ENCODE data around the gene CADM1.

CADM1 gene

DNA sequence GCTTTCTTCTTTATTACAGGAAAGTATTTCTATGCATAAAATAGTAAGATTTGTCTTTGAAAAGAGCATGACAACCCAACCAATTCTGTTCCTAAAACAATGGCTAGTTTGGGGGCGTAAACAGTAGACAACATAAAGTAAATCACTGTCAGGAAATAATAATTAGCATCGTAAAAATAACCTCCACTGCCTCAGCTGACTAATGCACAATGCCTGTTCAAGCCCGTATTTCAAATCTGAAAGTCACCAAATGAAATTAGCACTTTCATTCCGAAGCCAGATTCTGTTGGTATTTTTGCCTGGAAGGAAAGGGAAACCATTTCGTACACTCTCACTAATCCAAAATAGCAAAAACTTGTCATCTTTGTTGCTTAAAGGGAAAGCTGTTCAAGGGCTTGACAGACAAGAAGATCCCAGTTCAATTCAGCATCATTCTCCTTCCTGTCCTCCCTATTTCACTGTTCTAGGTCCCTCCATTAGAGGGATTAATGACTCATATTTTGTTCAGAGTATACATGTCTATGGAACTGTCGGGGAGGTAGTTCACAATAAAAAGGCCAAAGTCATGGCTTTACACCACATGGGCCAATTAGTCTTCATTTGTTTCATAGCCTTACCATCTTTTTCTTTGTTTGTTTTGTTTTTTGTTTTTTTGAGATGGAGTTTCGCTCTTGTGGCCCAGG, 154.7 kb downstream of the CADM1 start:
- DNase-seq (ENCODE audit: low spot score): no peak

GRCh38 chr11:115348416-115348815, 155.8 kb downstream of the CADM1 start:
- DNase-seq (ENCODE audit: low spot score): no peak

- DNase-seq (ENCODE audit: low spot score): no peak
These were observed 157.1 kb downstream of the CADM1 start for GRCh38 chr11:115347106-115347505.

DNA sequence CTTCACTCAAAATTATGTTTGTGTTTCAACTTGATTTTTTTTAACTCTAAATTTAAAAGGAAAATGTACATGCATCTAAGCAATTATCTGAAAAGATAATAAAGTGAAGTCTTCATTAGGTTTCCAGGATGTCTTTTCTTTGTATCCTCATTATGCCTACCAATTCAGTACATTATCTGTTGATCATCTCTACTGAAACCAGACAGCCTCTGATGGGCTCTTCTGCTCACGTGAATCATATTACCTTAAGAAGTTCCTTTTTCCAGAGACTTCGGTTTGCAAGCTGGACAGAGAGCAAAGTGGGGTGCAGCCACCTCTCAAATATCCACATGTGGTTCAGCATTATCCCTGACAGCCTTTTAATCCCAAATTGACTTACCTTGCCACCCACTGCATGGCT, 158.4 kb downstream of the CADM1 start:
- no peak for DNase-seq (ENCODE audit: low spot score)

DNA sequence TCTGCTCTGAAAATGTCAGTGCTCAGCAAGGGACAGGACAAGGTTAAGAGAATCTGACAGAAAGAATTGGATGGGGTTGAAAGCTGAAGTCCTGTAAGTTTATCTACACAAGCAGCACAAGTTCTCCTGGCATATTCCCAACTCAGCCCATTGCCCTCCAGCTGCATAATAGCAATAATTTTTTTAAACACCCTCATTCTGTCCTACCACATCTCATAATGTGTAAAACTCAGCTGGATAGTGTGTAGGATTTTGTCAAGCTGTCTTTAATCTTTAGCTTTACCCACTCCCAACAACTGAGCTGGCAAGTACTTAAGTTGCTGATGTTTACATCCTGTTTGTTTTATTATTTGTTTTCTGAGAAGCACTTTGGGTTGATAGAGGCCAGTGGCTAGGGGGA, 158.9 kb downstream of the CADM1 start:
- no peak for DNase-seq (ENCODE audit: low spot score)

- no peak for DNase-seq (ENCODE audit: low spot score)
These were observed 159.4 kb downstream of the CADM1 start for GRCh38 chr11:115344846-115345245.

GRCh38 chr11:115342142-115342541, 162.1 kb downstream of the CADM1 start:
- DNase-seq (ENCODE audit: low spot score): no peak

DNA sequence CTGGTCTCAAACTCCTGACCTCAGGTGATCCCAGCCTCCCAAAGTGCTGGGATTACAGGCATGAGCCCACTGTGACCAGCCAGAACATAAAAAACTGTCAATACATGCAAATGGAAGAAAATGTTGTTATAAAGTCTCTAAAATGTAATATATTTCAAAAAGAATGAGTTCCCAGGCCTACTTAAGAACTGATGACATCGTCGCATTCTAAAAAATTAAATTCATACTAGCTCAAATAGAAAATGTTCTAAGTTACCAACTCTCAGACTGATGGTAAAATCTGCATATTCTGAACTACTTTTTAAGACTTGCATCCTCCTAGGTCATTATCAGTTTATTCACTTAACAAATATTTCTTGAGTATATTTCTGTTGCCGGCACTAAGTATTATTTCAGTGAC, 163.3 kb downstream of the CADM1 start:
- DNase-seq (ENCODE audit: low spot score): no peak

- no peak for DNase-seq (ENCODE audit: low spot score)
These were observed 165.7 kb downstream of the CADM1 start for GRCh38 chr11:115338476-115338875.

GRCh38 chr11:115334932-115335788, 169.1 kb downstream of the CADM1 start:
- peak; percentile 37 for DNase-seq (ENCODE audit: low spot score)

GRCh38 chr11:115333949-115334348, 170.3 kb downstream of the CADM1 start:
- no peak for DNase-seq (ENCODE audit: low spot score)

GRCh38 chr11:115333121-115333520, 171.1 kb downstream of the CADM1 start:
- DNase-seq (ENCODE audit: low spot score): no peak

DNA sequence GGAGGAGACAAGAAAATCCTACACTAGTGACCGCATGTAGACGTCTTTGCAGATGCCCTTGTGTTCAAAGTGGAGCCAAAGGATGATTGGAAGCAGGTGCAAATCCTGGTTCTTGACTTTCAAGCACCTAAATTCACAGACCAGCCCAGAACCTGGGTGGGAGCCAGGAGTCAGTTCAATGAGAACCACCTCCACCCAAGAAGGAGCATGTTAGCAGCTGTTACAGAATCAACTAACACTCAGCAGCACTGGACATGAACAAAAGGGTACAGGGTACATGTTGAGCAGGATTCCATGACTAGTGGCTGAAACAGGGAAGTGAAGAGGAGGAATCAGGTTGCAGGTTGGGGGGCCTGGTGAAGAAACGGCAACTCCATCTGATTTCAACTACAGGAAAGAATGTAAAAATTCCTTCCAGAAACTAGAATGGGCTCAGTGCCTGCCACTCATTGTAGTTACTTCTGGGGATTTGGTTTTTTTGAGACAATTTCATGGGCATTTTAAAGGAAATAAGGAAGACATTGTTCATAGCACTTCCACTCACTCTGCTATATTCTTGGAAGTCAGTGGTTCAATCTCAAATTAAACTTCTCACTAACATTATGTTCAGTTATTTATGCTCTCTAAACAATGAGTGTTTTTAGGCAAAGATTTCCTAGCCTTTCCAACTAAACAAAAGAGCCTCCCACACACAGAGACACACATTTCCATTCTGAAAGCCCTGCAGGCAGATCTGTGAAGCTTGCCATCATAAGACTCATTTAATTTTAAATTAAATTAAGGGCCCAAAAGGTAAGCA, 173.3 kb downstream of the CADM1 start:
- no peak for DNase-seq (ENCODE audit: low spot score)

DNA sequence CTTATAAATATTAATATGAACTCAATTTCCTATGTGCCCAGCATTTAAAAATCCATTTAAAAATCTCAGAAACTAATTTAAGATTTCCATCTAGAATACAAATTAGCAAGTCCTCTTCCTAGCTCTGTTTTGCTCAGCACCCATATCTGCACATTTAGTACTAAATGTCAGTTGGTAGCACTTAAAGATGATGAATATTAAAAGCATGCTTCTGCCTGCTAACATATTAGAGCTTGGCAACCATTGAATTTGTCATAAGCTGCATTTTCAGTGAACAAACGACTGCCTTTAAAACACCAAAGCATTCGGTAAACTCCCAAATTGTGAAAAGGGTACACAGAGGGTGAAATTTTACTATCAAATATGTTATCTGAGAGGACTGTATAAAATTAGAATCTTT, 177.7 kb downstream of the CADM1 start:
- DNase-seq (ENCODE audit: low spot score): no peak

DNA sequence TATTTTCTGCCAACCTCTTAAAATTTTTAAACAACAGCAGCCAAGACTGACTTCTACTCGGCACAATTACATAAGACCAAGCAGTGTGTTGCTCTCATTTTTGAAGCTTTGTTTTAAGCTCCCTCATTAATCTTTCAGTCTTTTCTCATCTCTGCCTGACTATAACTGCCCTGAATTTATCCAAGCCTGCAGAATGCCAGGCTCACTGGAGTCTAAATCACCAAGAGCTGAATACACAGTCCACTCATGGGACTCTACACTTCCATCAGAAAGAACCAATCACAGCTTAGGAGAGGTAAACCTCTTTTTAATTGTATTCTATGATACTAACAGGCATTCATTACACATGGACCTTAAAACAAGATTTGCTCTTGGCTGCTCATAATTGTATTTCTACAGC, 178.7 kb downstream of the CADM1 start:
- DNase-seq (ENCODE audit: low spot score): no peak

- DNase-seq (ENCODE audit: low spot score): peak; percentile 63
These were observed 179.4 kb downstream of the CADM1 start for GRCh38 chr11:115324581-115325432.

DNA sequence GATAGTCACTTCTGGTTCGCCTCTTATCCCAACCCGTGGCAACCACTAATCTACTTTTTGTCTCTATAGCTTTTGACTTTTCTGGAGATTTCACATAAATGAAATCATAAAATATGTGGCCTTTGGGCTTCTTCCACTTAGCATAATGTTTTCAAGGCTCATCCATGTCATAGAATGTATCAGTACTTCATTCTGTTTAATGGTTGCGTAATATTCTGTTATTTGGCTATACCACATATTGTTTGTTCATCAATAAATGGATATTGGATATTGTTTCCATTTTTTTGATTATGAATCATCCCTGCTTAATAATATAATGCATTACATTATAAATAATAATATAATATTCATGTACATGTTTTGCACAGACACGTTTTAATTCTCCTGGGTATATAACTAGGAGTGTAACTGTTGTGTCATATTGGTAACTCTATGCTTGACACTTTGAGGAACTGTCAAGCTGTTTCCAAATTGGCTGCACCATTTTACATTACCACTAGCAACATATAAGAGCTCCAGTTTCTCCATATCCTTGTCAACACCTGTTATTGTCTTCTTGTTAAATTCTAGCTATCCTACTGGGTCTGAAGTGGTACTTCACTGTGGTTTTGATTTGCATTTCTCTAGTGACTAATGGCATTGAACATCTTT, 181.5 kb downstream of the CADM1 start:
- DNase-seq (ENCODE audit: low spot score): no peak

DNA sequence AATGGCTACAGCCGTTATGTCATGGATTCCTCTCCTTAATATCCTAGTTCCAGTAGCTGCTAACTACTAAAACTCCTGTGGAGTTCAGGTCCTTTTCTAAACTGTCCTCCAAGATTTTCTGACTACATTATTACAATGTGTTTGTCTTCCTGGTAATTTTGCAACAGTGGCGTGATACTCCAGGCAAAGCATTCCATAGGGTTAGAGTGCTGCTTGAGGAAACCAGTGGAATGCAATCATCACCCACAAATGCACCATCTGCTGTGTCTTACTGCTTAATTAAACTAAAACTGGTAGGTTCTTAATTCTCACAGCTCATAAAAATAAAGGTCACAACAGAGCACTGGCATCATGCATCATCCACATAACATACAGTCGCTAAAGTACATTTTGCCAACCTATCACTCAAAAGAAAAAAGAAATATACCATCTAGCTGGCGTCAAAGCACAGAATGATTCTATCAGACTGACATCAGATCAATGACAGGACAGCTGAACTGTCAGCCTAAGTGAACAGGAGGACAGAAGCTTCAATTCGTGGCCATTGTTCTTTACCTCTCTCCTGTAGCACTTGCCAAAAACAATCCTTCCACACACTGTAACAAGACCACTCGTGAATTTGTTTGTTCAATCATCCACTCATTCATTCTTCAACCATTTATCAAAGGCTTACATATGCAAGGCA, 182.5 kb downstream of the CADM1 start:
- DNase-seq (ENCODE audit: low spot score): no peak

- DNase-seq (ENCODE audit: low spot score): no peak
These were observed 186.7 kb downstream of the CADM1 start for GRCh38 chr11:115317277-115318185.

DNA sequence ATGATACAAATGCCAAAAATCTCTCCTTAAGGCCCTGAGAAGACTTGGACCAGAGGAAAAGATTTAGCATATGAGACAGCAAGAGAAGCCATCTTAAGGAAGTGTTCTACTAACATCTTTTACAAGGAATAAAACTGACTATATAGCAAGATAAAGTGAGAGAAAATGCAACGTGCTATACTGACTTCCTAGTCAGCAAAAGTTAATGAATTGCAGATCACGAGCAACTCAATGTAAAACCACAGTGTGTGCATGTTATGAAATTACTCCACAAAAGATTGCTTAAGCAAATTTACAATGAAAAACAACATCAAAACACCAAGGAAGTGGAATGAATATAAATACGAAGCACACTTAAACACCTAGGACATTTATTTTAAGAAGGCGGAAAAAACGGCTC, 187.5 kb downstream of the CADM1 start:
- DNase-seq (ENCODE audit: low spot score): no peak

All from LoVo (cell line).